ENCODE results near the gene POLR3E.

- TF ChIP-seq ZFP30 (CRISPR knock-in tag; IDR thresholded peaks at IDR 0.05) (no peak), SNAI2 (CRISPR knock-in tag; IDR thresholded peaks at IDR 0.05) (no peak), PATZ1 (CRISPR knock-in tag; IDR thresholded peaks at IDR 0.05; ENCODE audit: borderline replicate concordance) (no peak), ZNF565 (CRISPR knock-in tag; conservative IDR thresholded peaks at IDR 0.05; ENCODE audit: low read depth) (no peak), ZFP3 (CRISPR knock-in tag; IDR thresholded peaks at IDR 0.05) (no peak), POU6F1 (CRISPR knock-in tag; IDR thresholded peaks at IDR 0.05; ENCODE audit: borderline replicate concordance, low read depth) (no peak), BACH2 (CRISPR knock-in tag; IDR thresholded peaks at IDR 0.05; ENCODE audit: borderline replicate concordance) (no peak), ARNTL (CRISPR knock-in tag; IDR thresholded peaks at IDR 0.05; ENCODE audit: borderline replicate concordance, low read depth) (no peak), CSDC2 (CRISPR knock-in tag; IDR thresholded peaks at IDR 0.05) (no peak), TCF4 (CRISPR knock-in tag; IDR thresholded peaks at IDR 0.05; ENCODE audit: borderline replicate concordance) (no peak), OSR1 (CRISPR knock-in tag; IDR thresholded peaks at IDR 0.05) (no peak)
- TF ChIP-seq, protein P1, sequence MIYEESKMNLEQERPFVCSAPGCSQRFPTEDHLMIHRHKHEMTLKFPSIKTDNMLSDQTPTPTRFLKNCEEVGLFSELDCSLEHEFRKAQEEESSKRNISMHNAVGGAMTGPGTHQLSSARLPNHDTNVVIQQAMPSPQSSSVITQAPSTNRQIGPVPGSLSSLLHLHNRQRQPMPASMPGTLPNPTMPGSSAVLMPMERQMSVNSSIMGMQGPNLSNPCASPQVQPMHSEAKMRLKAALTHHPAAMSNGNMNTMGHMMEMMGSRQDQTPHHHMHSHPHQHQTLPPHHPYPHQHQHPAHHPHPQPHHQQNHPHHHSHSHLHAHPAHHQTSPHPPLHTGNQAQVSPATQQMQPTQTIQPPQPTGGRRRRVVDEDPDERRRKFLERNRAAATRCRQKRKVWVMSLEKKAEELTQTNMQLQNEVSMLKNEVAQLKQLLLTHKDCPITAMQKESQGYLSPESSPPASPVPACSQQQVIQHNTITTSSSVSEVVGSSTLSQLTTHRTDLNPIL (CRISPR knock-in tag; IDR thresholded peaks at IDR 0.05; ENCODE audit: low read depth): no peak
Measured at GRCh38 chr16:22278441-22279230, 18.6 kb upstream of the POLR3E start.
